GM20431 (cell line): ENCODE results near the gene RNF225.
"Not testable (repeated sequence)": the region's sequence is repeated elsewhere in the genome, so short reads cannot be mapped to it uniquely, and the experiment has no call there.

ENCODE experiments used
- in situ Hi-C: fragments of 300-500 bp; cut with MseI, MboI; formaldehyde crosslinking; loops from one replicate; pipeline ENCODE4 v1.15.0; 2020; ENCODE audit warnings: low sequenced_read_pairs; ENCODE audit not compliant: unreplicated experiment

Gene RNF225

GRCh38 chr19:58385891-58386575 is 9.4 kb upstream of the RNF225 start:
- in situ Hi-C loops = no loop called here

- in situ Hi-C loops = no loop called here
Observed at GRCh38 chr19:58386576-58387337, 8.7 kb upstream of the RNF225 start, which contains the start of gene RPS5. RPS5 (plus strand) TSS chr19:58387269; CDS start chr19:58388138, 869 bp downstream.

- in situ Hi-C loops = no loop called here
Observed at GRCh38 chr19:58387338-58388174, 7.9 kb upstream of the RNF225 start.

DNA sequence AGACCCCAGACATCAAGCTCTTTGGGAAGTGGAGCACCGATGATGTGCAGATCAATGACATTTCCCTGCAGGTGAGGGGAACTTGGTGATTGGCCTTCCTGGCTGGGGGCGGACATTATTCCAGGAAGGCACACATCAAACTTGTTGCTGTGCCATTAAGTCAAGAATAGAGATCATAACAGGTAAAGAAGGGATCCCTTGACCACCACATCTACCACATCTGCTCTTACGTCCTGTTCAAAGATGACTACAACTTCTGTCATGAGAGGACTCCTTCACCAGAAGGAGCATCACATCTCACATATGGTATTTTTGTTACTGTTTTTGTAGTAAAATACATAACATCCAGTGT is 7.3 kb upstream of the RNF225 start:
- in situ Hi-C loops = no loop called here

GRCh38 chr19:58392945-58393724 is 2.3 kb upstream of the RNF225 start:
- in situ Hi-C loops = no loop called here

GRCh38 chr19:58393725-58394033 is 1.8 kb upstream of the RNF225 start:
- in situ Hi-C loops = no loop called here

DNA sequence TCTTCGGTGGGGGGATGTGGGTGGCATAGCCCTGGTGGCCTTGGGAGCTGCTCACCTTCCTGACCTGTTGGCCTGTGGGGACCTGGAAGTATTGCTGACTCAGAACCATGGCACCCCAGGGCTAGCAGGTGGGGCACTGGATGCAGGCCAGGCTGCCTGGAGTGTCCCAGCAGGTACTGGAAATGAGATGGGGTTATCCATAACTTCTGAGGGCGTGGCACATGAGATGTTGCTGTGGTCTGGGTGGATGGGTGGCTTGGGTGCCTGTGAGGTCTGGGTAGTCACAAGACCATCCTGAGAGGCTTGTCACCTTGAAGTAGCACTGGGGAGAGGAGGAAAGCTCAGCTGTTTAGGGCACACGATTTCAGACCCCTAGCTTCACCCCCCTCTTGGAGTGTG is 636 bp upstream of the RNF225 start:
- in situ Hi-C loops = no loop called here

GRCh38 chr19:58395979-58396627 is 647 bp downstream of the RNF225 start:
- in situ Hi-C loops = no loop called here

DNA sequence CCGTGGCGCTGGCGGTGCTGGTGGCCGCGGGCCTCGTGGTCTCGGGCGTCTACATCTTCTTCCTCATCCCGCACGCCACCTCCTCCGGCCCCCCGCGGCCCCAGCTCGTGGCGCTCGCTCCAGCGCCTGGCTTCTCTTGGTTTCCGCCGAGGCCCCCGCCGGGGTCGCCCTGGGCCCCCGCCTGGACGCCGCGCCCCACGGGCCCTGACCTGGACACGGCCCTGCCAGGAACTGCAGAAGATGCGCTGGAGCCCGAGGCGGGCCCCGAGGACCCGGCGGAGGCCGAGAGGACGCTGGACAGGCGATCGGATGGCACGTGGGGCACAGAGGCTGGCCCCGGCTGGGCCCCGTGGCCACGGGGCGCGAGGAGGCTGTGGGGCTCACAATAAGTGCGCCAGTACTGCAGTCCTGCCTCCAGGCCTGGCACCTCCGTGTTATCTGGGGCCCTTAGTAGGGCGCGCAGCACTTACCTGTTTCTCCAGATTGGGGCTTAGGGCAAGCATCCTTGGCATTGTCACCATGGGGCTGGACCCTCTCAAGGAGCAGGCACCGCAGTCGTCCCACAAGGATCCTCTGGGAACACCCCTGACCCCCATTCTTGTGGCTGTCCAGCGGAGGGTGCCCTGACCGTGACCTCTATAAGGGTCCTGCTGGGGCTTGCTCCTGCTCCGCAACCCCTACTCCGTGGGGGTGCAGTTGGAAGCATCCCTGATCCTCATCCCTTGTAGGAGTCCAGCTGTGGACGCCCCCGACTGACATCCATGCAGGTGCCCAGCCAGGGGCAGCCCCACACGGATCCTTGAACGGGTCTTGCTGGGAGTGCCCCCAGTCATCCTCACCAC is 1.5 kb downstream of the RNF225 start:
- in situ Hi-C loops = no loop called here

DNA sequence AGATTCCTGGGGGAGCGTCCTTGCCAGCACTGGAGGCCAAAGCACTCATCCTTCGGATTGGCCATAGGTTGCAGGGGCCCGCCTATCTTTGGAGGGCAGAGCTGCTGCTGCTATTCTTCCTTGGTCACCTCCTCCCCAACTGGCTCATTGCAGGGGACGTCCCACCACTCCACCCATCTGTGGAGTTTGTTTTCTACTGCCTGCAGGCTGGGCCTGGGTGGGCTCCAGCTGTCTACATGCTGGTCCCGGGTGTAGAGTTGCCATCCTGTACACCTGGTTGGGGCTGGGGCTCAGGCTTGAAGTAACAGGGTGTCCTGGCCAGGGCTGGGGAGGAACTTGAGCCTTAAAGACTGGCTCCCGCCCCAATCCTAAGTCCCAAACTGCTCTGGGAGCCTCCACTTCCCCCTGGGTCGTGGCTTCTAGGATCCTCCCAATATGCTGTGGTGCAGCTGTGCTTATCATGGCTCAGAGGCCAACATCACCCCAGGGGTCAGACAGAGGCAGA is 2.1 kb downstream of the RNF225 start:
- in situ Hi-C loops = no loop called here

GRCh38 chr19:58398087-58398486 is 2.6 kb downstream of the RNF225 start:
- in situ Hi-C loops = no loop called here

DNA sequence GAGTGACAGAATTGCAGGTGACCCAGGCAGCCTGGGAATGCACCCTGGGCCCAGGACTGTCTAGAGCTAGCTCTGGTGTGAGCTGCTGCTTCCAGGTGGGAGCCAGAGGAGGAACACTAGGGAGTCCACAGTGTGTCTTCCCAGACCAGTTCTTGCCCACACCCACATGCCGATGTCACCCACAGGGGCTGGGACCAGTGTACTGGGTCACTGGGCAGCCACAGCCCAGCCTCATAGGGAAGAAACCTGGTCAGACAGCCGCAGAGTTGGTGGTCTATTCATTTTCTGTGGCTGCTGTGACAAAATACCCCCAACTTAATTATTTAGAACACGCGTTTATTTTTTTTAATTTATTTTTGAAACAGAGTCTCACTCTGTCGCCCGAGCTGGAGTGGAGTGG is 3.1 kb downstream of the RNF225 start:
- in situ Hi-C loops = no loop called here

DNA sequence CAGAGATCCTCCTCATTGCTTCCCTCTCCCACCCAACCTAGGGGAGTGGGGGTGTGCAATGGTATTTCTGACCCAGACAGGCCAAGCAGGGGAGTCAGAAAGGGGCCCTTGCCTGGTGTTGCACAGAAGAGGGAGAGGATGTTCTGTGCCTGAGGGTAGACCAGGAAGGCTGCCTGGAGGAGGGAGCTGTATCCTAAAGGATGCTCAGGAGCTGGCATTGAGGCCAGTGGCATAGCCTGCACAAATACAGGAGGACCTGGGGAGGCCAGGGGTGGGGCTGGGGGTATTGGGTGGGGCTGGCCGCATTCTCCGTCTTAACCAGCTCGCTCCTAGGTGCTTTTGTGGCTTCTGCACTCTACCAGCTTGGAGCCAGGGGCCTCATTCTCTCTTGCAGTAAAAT is 4.4 kb downstream of the RNF225 start:
- in situ Hi-C loops = no loop called here

GRCh38 chr19:58400316-58400915 is 5.0 kb downstream of the RNF225 start:
- in situ Hi-C loops = no loop called here

DNA sequence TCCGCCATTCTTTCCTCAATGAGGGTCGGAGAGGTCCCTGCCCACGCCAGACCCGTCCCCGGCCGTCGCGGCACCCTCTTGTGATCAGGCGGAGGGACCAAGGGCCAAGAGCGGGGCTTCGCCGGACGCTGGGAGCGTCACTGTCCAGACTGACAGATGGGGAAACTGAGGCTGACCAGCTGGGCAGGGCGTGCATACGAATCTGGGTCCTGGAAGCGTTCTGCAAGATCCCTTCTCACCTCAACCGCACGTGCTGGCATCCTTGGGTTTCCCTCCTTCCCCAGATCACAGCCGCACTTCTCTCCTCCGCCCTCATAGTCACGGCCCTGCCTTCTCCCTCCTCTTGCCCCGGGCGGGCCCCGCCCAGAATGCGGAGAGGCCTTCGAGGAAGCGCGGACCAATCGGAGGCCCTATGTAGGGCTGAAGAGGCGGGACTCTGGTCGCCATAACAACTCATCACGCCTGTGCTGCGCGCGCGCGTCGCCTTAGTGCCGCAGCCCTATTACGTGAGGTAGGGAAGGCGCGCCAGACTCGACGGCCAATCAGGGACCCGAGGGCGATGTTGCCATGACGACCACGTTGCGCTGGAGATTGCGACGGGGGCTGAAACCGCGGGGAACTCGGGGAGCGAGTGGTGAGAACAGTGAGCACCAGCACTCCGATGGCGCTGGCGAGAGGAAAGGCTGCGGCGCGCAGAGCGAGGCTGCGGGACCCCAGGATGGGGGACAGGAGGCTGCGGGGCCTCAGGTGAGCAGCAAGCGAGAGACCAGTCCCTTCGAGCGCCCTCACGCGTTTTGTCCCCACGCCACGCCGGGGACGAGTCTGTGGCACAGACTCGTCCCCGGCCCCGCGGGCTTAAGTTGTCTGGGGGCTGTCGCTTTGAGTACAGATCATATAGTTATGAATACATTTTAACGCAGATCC is 5.7 kb downstream of the RNF225 start:
- in situ Hi-C loops = no loop called here

DNA sequence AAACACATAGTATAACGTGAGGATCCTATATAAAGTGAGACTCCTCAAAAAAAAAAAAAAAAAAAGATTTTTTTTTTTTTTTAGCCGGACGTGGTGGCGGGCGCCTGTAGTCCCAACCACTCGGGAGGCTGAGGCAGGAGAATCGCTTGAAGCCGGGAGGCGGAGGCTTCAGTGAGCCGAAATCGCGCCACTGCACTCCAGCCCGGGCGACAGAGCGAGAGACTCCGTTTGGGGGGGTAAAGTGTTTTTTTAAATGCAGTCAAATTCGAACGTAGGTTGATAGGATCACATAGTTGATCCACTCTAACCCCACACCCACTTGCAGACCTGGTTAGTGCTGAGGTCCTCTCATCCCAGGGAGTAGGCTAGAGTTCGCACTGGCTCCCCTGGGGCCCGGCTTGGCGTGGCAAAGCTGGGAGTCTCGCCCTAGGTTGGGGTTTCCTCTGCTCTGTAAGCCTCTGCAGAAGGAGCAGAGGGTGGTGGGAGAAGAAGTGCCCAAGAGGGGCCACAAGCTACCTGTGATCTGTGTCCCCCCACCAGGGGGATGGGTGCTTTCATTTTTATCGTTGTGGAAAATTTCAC is 6.5 kb downstream of the RNF225 start:
- in situ Hi-C loops = no loop called here

- in situ Hi-C loops = not testable (repeated sequence)
Observed at GRCh38 chr19:58403920-58404478, 8.5 kb downstream of the RNF225 start.
